Measurements from ENCODE around the gene RPE.

RPE gene

GRCh38 chr2:210055825-210056224, 53.4 kb downstream of the RPE start:
- H3K4me3 ChIP-seq (replicated peaks; ENCODE audit: insufficient read depth, low read length), result no peak overlapping the region
- no peak for DNase-seq (ENCODE audit: low read depth in 1 of 2, low spot score in 1 of 2)
- no peaks in the 10 kb centered on the region for H3K27me3 ChIP-seq (ENCODE audit: insufficient read depth, poor library complexity, severe bottlenecking)
- TF ChIP-seq SPI1 (IDR thresholded peaks at IDR 0.05; ENCODE audit: borderline replicate concordance, low read depth) (no peak), POLR2AphosphoS5 (IDR thresholded peaks at IDR 0.05; ENCODE audit: low read depth) (no peak), CTCF (IDR thresholded peaks at IDR 0.05; ENCODE audit: insufficient read depth, low read length) (no peak)
- no peak overlapping the region for H3K27ac ChIP-seq (replicated peaks)

- TF ChIP-seq GABPA (IDR thresholded peaks at IDR 0.05; ENCODE audit: low read depth) (no peak), POLR2AphosphoS5 (IDR thresholded peaks at IDR 0.05; ENCODE audit: low read depth) (no peak), CTCF (IDR thresholded peaks at IDR 0.05; ENCODE audit: insufficient read depth, low read length) (no peak), SPI1 (IDR thresholded peaks at IDR 0.05; ENCODE audit: borderline replicate concordance, low read depth) (no peak), REST (IDR thresholded peaks at IDR 0.05; ENCODE audit: insufficient replicate concordance, low read depth) (no peak)
- Histone ChIP-seq H3K4me3 (replicated peaks; ENCODE audit: insufficient read depth, low read length) (no peak overlapping the region), H3K27me3 (ENCODE audit: insufficient read depth, poor library complexity, severe bottlenecking) (no peaks in the 10 kb centered on the region), H3K27ac (replicated peaks) (no peak overlapping the region)
- no peak for DNase-seq (ENCODE audit: low read depth in 1 of 2, low spot score in 1 of 2)
Observed at GRCh38 chr2:210063306-210063705, 60.9 kb downstream of the RPE start.

All from HL-60 (cell line).